HG02642 (cell line): ENCODE results near the gene VAPA.
A peak's percentile ranks its signal among the peaks of the same experiment; 100 is the strongest.

Source experiments
- ATAC-seq: cut with Tn5 transposase; IDR thresholded peaks from one replicate; pipeline ENCODE4 v1.9.1; 2021; ENCODE audit warnings: mild to moderate bottlenecking; ENCODE audit not compliant: unreplicated experiment, poor library complexity

VAPA gene

GRCh38 chr18:9931146-9931545, 17.3 kb downstream of the VAPA start:
- ATAC-seq = no peak

DNA sequence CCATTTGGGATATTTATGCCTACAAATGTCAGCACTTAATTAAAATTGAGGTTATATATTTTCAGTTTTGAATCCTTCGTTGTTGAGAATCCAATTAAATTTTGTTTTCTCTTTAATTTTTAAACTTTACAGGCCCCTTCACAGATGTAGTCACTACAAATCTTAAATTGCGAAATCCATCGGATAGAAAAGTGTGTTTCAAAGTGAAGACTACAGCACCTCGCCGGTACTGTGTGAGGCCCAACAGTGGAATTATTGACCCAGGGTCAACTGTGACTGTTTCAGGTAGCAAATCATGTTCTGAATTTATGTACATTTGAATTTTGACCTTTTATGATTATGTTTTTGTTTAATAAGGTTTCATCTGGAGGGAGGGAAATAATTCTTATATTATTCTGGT, 17.9 kb downstream of the VAPA start:
- no peak for ATAC-seq

GRCh38 chr18:9933865-9934264, 20.0 kb downstream of the VAPA start:
- ATAC-seq = no peak

GRCh38 chr18:9934274-9934673, 20.5 kb downstream of the VAPA start:
- ATAC-seq = no peak

GRCh38 chr18:9941103-9941502, 27.3 kb downstream of the VAPA start:
- no peak for ATAC-seq

GRCh38 chr18:9941660-9942059, 27.8 kb downstream of the VAPA start:
- no peak for ATAC-seq

DNA sequence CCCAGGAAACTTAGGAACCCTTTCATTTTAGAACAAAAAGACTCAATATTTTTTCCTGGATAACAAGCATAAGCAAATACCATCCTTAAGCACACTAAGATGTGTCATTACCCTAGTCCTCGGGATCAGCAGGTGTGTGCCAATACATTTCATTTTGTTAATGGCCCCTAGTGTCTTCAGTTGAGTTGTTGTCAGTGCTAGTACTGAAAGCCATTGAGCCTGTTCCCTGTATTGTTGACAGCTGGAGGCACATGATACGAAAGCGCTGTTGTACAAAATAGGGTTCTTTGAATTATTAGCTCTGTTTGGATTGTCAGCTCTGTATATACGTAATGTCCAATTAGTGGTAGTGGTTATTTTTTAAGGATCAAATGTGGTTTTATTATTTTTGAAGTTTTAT, 29.5 kb downstream of the VAPA start:
- no peak for ATAC-seq

GRCh38 chr18:9944805-9945204, 31.0 kb downstream of the VAPA start:
- ATAC-seq = no peak

- no peak for ATAC-seq
Measured at GRCh38 chr18:9946831-9947230, 33.0 kb downstream of the VAPA start.

- no peak for ATAC-seq
Measured at GRCh38 chr18:9947248-9947647, 33.4 kb downstream of the VAPA start.

- no peak for ATAC-seq
Measured at GRCh38 chr18:9949315-9949714, 35.5 kb downstream of the VAPA start.

- no peak for ATAC-seq
Measured at GRCh38 chr18:9949861-9950260, 36.0 kb downstream of the VAPA start.

DNA sequence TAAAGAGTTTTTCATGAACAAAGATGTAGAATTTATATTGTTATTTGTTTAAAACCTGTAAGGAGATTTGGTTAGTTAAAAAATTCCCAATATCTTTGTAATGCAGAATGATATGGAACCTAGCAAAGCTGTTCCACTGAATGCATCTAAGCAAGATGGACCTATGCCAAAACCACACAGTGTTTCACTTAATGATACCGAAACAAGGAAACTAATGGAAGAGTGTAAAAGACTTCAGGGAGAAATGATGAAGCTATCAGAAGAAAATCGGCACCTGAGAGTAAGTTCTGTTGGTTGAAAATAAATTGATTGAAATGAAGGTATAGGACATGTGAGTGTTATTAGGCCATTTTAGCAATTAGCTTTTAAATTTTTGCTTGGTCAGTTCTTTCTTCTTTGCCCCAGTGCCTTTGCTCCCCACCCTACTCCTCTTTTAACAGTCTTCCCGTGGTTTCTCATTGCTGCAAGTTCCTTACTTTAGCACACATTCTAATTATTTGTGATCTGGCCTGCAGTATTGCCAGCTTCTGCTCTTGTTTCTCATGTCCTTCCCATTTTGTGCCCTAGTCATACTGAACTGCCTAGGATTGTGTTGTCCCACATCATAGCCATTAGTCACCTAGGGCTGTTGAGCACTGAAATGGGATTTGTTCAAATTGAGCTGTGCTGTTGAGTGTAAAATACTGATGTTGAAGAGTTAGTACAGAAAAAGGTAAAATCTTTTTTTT, 36.6 kb downstream of the VAPA start:
- ATAC-seq = no peak

DNA sequence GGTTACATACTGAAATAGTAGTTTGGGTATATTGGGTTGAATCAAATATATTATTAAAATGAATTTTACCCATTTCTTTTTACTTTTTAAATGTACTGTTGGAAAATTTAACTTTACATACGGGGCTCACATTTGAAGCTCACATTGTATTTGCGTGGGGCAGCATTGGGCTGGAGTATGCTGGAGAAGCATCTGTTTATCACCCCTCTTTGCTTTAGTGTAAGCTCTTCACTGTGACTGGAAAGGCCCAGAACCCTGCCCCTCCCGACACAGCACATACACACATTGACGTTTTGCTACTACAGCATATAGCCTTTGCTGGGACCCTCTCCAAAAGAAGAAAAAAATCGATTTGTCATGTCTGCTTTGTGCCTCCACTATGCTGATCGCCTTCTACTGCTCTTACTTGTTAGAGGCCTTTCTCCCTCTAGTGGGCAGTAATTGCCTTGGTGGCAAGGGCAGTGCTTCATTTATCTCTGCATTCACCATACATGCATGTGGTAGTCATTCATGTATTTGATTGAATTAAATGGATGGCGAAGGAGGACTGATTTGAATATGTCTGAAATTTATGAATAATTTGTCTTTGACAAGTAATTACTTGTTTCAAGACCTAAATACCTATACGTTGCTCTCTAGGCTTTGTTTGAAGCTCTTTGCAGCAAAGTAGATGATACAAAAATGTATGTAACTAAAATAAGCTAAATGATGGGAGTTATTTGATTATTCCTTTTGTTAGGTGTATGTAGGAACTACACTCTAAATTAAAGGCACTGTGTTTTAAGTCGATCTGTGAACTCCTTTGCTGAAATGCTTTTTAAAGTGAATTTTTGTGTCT, 37.4 kb downstream of the VAPA start:
- peak; percentile 57 for ATAC-seq

DNA sequence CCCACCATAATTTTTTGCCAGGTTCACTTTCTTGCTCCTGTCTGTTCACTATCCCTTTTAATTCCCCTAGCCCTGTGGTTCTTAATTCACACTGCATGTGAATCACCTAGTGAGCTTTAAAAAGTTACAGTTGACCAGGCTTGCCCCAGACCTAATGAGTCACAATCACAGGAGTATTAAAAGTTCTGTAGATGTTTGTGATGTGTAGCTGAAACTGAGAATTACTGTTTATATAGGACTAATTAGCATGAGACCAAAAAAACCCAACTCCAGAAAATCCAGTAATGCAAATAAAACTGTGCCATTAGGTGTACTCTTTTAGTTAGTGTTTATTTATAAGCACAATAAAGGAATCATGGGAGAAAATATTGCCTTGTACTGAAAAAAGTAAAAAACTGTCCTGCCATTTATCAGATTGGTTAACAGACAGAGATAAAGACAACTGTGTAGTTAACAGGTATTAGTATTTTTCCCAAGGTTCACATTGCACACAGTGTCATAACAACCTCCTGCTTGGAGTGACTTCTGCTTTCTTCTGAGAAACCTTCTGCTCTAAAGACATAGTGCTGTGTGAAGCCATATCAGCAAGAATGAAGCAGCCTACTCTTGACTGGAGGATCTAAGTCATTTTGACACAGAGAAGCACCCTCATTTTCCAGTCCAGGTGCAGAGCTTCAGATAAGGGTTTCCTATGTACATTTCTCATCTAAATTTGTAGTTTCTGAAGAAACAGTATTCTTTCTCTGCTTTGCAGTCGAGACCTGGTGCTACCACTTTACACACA, 39.0 kb downstream of the VAPA start:
- ATAC-seq = no peak

DNA sequence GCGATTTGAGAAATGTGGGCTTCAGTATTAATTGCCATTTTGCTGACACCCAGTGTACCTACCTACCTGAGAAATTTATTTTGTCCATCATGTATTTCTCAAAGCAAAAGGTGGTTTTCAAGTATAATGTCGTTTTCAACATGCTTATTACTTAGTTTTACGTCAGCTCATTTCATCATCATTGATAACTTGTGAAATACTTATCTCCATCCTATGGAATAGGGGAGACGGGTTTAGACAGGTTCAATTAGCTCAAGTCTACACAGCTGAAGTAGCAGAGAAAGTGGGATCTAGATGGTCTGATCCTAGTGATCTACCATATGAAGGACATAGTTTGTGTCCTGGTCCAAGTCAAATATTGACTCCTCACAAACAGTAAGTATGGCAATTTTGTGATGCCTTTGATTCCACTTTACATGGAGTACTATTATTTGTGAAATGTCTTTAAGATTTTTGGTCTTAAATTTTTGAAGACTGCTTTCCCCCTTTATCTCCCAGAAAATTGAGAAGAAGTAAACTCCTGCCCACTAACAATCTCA, 45.1 kb downstream of the VAPA start:
- ATAC-seq = no peak

DNA sequence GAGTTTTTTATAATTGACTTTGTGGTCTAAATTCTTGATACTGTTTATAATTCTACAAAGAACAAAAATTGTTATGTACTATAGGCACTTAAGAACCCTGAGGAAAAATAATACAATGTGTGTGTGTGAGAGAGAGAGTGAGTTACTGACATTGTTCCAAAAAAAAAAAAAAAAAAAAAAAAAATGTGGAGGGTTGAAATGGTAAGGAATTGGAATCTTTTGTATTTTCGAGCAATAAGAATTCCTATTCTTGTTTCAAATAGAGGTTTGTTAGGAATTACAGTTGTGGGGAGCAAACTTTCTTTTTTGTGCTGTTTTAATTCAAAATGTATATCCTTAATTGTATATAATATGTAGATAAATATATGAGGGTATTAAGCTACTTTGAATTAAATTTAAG, 45.7 kb downstream of the VAPA start:
- ATAC-seq = no peak

DNA sequence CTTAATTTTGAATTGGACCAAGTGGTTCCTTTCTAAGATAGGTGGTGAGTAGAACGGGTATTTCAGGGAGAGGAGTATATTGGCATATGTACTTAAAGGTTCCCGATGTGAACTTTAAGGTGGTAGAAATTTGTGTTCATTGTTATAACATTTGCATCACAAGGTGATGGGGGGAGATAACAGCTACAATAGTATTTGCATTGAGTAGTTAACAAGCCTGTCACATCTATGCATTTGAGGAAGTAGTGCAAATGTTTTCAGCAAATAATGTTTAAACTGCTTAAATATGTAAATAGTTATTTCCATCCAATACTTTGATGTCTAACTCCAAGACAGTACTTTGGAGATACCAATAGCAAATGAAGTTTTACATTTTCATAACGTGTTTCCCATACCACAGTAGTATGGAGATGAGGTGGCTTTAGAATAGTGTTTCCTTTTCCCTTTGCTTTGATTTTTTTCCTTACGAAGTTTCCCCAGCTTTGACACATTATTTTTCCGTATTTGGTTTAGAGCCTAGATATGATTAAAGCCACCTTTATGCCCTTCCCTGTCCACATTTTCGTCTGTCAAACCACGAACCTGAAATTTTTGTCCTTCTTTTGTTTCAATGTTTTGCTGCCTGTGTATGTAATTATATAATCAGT, 46.6 kb downstream of the VAPA start:
- no peak for ATAC-seq

- ATAC-seq = no peak
Measured at GRCh38 chr18:9961041-9961440, 47.2 kb downstream of the VAPA start.
